Epithelial cell of prostate (primary cell): ENCODE data around the gene GALNT14.

ENCODE experiments used
- DNase-seq: peaks from one replicate; pipeline ENCODE4 v3.0.0-alpha.2; 2011; ENCODE audit warnings: low read depth, low spot score
- H3K27ac ChIP-seq: fragments of 450-650 bp; 2 replicates; pipeline ENCODE4 v1.5.1; 2017; ENCODE audit warnings: mild to moderate bottlenecking

GALNT14 gene

GRCh38 chr2:30958193-30958917 lies 179.9 kb downstream of the GALNT14 start:
- no peak for DNase-seq
- no peak overlapping the region for H3K27ac ChIP-seq

GRCh38 chr2:30957591-30957990 lies 180.6 kb downstream of the GALNT14 start:
- DNase-seq, result no peak
- no peak overlapping the region for H3K27ac ChIP-seq

GRCh38 chr2:30956995-30957394 lies 181.2 kb downstream of the GALNT14 start:
- no peak overlapping the region for H3K27ac ChIP-seq
- DNase-seq, result no peak

GRCh38 chr2:30955516-30956132 lies 182.6 kb downstream of the GALNT14 start:
- H3K27ac ChIP-seq, result no peak overlapping the region
- no peak for DNase-seq

- no peak overlapping the region for H3K27ac ChIP-seq
- DNase-seq, result no peak
Measured at GRCh38 chr2:30950339-30950738, 187.9 kb downstream of the GALNT14 start.

GRCh38 chr2:30949435-30949834 lies 188.8 kb downstream of the GALNT14 start:
- no peak overlapping the region for H3K27ac ChIP-seq
- no peak for DNase-seq

- DNase-seq, result no peak
- no peak overlapping the region for H3K27ac ChIP-seq
Measured at GRCh38 chr2:30948857-30949256, 189.4 kb downstream of the GALNT14 start.

- no peak overlapping the region for H3K27ac ChIP-seq
- DNase-seq, result no peak
Measured at GRCh38 chr2:30948130-30948529, 190.1 kb downstream of the GALNT14 start.

- no peak overlapping the region for H3K27ac ChIP-seq
- no peak for DNase-seq
Measured at GRCh38 chr2:30947686-30948085, 190.6 kb downstream of the GALNT14 start.

- no peak overlapping the region for H3K27ac ChIP-seq
- DNase-seq, result no peak
Measured at GRCh38 chr2:30942419-30942818, 195.8 kb downstream of the GALNT14 start.

- H3K27ac ChIP-seq, result no peak overlapping the region
- no peak for DNase-seq
Measured at GRCh38 chr2:30940839-30941238, 197.4 kb downstream of the GALNT14 start.

GRCh38 chr2:30939364-30939763 lies 198.9 kb downstream of the GALNT14 start:
- no peak for DNase-seq
- no peak overlapping the region for H3K27ac ChIP-seq

- DNase-seq, result no peak
- H3K27ac ChIP-seq, result no peak overlapping the region
Measured at GRCh38 chr2:30938196-30938595, 200.0 kb downstream of the GALNT14 start.

- no peak overlapping the region for H3K27ac ChIP-seq
- DNase-seq, result no peak
Measured at GRCh38 chr2:30936977-30937376, 201.3 kb downstream of the GALNT14 start.

- no peak overlapping the region for H3K27ac ChIP-seq
- no peak for DNase-seq
Measured at GRCh38 chr2:30935795-30936194, 202.4 kb downstream of the GALNT14 start.

GRCh38 chr2:30934066-30934465 lies 204.2 kb downstream of the GALNT14 start:
- no peak for DNase-seq
- no peak overlapping the region for H3K27ac ChIP-seq

GRCh38 chr2:30933496-30933895 lies 204.7 kb downstream of the GALNT14 start:
- H3K27ac ChIP-seq, result no peak overlapping the region
- no peak for DNase-seq

GRCh38 chr2:30932870-30933269 lies 205.4 kb downstream of the GALNT14 start:
- H3K27ac ChIP-seq, result no peak overlapping the region
- no peak for DNase-seq

GRCh38 chr2:30931841-30932407 lies 206.3 kb downstream of the GALNT14 start:
- no peak for DNase-seq
- H3K27ac ChIP-seq, result no peak overlapping the region

- H3K27ac ChIP-seq, result no peak overlapping the region
- DNase-seq, result no peak
Measured at GRCh38 chr2:30930716-30931115, 207.5 kb downstream of the GALNT14 start.

GRCh38 chr2:30927465-30928075 lies 210.7 kb downstream of the GALNT14 start:
- no peak overlapping the region for H3K27ac ChIP-seq
- no peak for DNase-seq
